ENCODE measurements around the gene GNG12.

The GNG12 gene

GRCh38 chr1:67850611-67851075 lies 17.4 kb upstream of the GNG12 start:
- H3K36me3 Mint-ChIP-seq, result no peaks in the 10 kb centered on the region
- ATAC-seq (peak; percentile 13), DNase-seq (ENCODE audit: low spot score in 2 of 2) (no peak)
- H3K27ac Mint-ChIP-seq, result no peak overlapping the region
- no peaks in the 10 kb centered on the region for H3K4me1 Mint-ChIP-seq
- H3K4me3 Mint-ChIP-seq, result no peak overlapping the region
- no peaks in the 10 kb centered on the region for H3K9me3 Mint-ChIP-seq

GRCh38 chr1:67850151-67850551 lies 16.9 kb upstream of the GNG12 start:
- Mint-ChIP-seq H3K36me3 (no peaks in the 10 kb centered on the region), H3K27ac (no peak overlapping the region), H3K4me1 (no peaks in the 10 kb centered on the region), H3K9me3 (no peaks in the 10 kb centered on the region), H3K4me3 (no peak overlapping the region)
- ATAC-seq, result peak; percentile 24
- no peak for DNase-seq (ENCODE audit: low spot score in 2 of 2)

- no peaks in the 10 kb centered on the region for H3K4me1 Mint-ChIP-seq
- DNase-seq (ENCODE audit: low spot score in 2 of 2) (no peak), ATAC-seq (no peak)
- H3K27ac Mint-ChIP-seq, result no peak overlapping the region
- no peaks in the 10 kb centered on the region for H3K36me3 Mint-ChIP-seq
- H3K4me3 Mint-ChIP-seq, result no peak overlapping the region
- no peaks in the 10 kb centered on the region for H3K9me3 Mint-ChIP-seq
Measured at GRCh38 chr1:67847466-67847865, 14.2 kb upstream of the GNG12 start.

GRCh38 chr1:67846538-67846937 lies 13.3 kb upstream of the GNG12 start:
- no peak overlapping the region for H3K4me3 Mint-ChIP-seq
- no peak for DNase-seq (ENCODE audit: low spot score in 2 of 2)
- H3K36me3 Mint-ChIP-seq, result no peaks in the 10 kb centered on the region
- no peak for ATAC-seq
- H3K27ac Mint-ChIP-seq, result no peak overlapping the region
- H3K9me3 Mint-ChIP-seq, result no peaks in the 10 kb centered on the region
- no peaks in the 10 kb centered on the region for H3K4me1 Mint-ChIP-seq

GRCh38 chr1:67844988-67845387 lies 11.7 kb upstream of the GNG12 start:
- Mint-ChIP-seq H3K27ac (no peak overlapping the region), H3K4me3 (no peak overlapping the region), H3K4me1 (no peaks in the 10 kb centered on the region), H3K36me3 (no peaks in the 10 kb centered on the region), H3K9me3 (no peaks in the 10 kb centered on the region)
- DNase-seq (ENCODE audit: low spot score in 2 of 2), result no peak
- no peak for ATAC-seq

- H3K4me3 Mint-ChIP-seq, result no peak overlapping the region
- no peaks in the 10 kb centered on the region for H3K9me3 Mint-ChIP-seq
- no peak for ATAC-seq
- no peak overlapping the region for H3K27ac Mint-ChIP-seq
- no peaks in the 10 kb centered on the region for H3K36me3 Mint-ChIP-seq
- no peaks in the 10 kb centered on the region for H3K4me1 Mint-ChIP-seq
- DNase-seq (ENCODE audit: low spot score in 2 of 2), result no peak
Measured at GRCh38 chr1:67843746-67844145, 10.5 kb upstream of the GNG12 start.

GRCh38 chr1:67843331-67843730 lies 10.1 kb upstream of the GNG12 start:
- H3K9me3 Mint-ChIP-seq, result no peaks in the 10 kb centered on the region
- no peak overlapping the region for H3K4me3 Mint-ChIP-seq
- no peaks in the 10 kb centered on the region for H3K36me3 Mint-ChIP-seq
- ATAC-seq, result no peak
- no peak overlapping the region for H3K27ac Mint-ChIP-seq
- H3K4me1 Mint-ChIP-seq, result no peaks in the 10 kb centered on the region
- DNase-seq (ENCODE audit: low spot score in 2 of 2), result no peak

GRCh38 chr1:67840449-67840848 lies 7.2 kb upstream of the GNG12 start:
- DNase-seq (ENCODE audit: low spot score in 2 of 2) (no peak), ATAC-seq (no peak)
- no peaks in the 10 kb centered on the region for H3K9me3 Mint-ChIP-seq
- no peaks in the 10 kb centered on the region for H3K4me1 Mint-ChIP-seq
- no peak overlapping the region for H3K27ac Mint-ChIP-seq
- H3K36me3 Mint-ChIP-seq, result no peaks in the 10 kb centered on the region
- no peak overlapping the region for H3K4me3 Mint-ChIP-seq

- no peak for ATAC-seq
- no peak for DNase-seq (ENCODE audit: low spot score in 2 of 2)
- Mint-ChIP-seq H3K36me3 (no peaks in the 10 kb centered on the region), H3K4me3 (no peak overlapping the region), H3K4me1 (no peaks in the 10 kb centered on the region), H3K9me3 (no peaks in the 10 kb centered on the region), H3K27ac (no peak overlapping the region)
Measured at GRCh38 chr1:67839826-67840225, 6.6 kb upstream of the GNG12 start.

- H3K4me1 Mint-ChIP-seq, result no peaks in the 10 kb centered on the region
- H3K4me3 Mint-ChIP-seq, result no peak overlapping the region
- no peaks in the 10 kb centered on the region for H3K9me3 Mint-ChIP-seq
- DNase-seq (ENCODE audit: low spot score in 2 of 2) (no peak), ATAC-seq (no peak)
- no peak overlapping the region for H3K27ac Mint-ChIP-seq
- H3K36me3 Mint-ChIP-seq, result no peaks in the 10 kb centered on the region
Measured at GRCh38 chr1:67838180-67838910, 5.1 kb upstream of the GNG12 start.

- no peak overlapping the region for H3K4me3 Mint-ChIP-seq
- DNase-seq (ENCODE audit: low spot score in 2 of 2) (no peak), ATAC-seq (no peak)
- peaks cover 9% of the 10 kb centered on the region for H3K4me1 Mint-ChIP-seq
- no peaks in the 10 kb centered on the region for H3K36me3 Mint-ChIP-seq
- no peaks in the 10 kb centered on the region for H3K9me3 Mint-ChIP-seq
- no peak overlapping the region for H3K27ac Mint-ChIP-seq
Measured at GRCh38 chr1:67836769-67837168, 3.5 kb upstream of the GNG12 start.

- Mint-ChIP-seq H3K27ac (no peak overlapping the region), H3K36me3 (no peaks in the 10 kb centered on the region), H3K9me3 (no peaks in the 10 kb centered on the region), H3K4me1 (peaks cover 11% of the 10 kb centered on the region), H3K4me3 (no peak overlapping the region)
- DNase-seq (ENCODE audit: low spot score in 2 of 2) (no peak), ATAC-seq (no peak)
Measured at GRCh38 chr1:67835663-67836452, 2.6 kb upstream of the GNG12 start.

- DNase-seq (ENCODE audit: low spot score in 2 of 2) (no peak), ATAC-seq (peak; percentile 6)
- H3K36me3 Mint-ChIP-seq, result no peaks in the 10 kb centered on the region
- peak overlapping the region; percentile 61 for H3K4me3 Mint-ChIP-seq
- peaks cover 11% of the 10 kb centered on the region for H3K4me1 Mint-ChIP-seq
- H3K27ac Mint-ChIP-seq, result no peak overlapping the region
- H3K9me3 Mint-ChIP-seq, result no peaks in the 10 kb centered on the region
Measured at GRCh38 chr1:67834246-67834877, 1.1 kb upstream of the GNG12 start.

GRCh38 chr1:67833602-67833940 lies 304 bp upstream of the GNG12 start:
- H3K36me3 Mint-ChIP-seq, result no peaks in the 10 kb centered on the region
- DNase-seq (ENCODE audit: low spot score in 2 of 2) (no peak), ATAC-seq (peak; percentile 45)
- H3K4me1 Mint-ChIP-seq, result peaks cover 11% of the 10 kb centered on the region
- H3K9me3 Mint-ChIP-seq, result no peaks in the 10 kb centered on the region
- H3K4me3 Mint-ChIP-seq, result peak overlapping the region; percentile 61
- H3K27ac Mint-ChIP-seq, result no peak overlapping the region

GRCh38 chr1:67831850-67832513 lies 1.3 kb downstream of the GNG12 start:
- H3K4me1 Mint-ChIP-seq, result peaks cover 11% of the 10 kb centered on the region
- no peaks in the 10 kb centered on the region for H3K9me3 Mint-ChIP-seq
- peak overlapping the region; percentile 61 for H3K4me3 Mint-ChIP-seq
- DNase-seq (ENCODE audit: low spot score in 2 of 2), result no peak
- no peaks in the 10 kb centered on the region for H3K36me3 Mint-ChIP-seq
- ATAC-seq, result no peak
- H3K27ac Mint-ChIP-seq, result no peak overlapping the region

Measured in stimulated activated effector memory CD8-positive, alpha-beta T cell treated with anti-CD3 and anti-CD28 coated beads, Interleukin-12 subunit alpha, Interleukin-12 subunit beta, amount 100 ng/mL, for 72 hours (primary cell).